ENCODE measurements around the gene STRA8. TPM values are rescaled to one million over a fixed set of nuclear protein-coding genes. Genes with fewer than 3 reads are reported as not detected.

STRA8 gene
- total RNA-seq, 3 donors from 2014 or later (not counting 1 experiment from before 2014, with no cell fraction given), result not detected

DNA sequence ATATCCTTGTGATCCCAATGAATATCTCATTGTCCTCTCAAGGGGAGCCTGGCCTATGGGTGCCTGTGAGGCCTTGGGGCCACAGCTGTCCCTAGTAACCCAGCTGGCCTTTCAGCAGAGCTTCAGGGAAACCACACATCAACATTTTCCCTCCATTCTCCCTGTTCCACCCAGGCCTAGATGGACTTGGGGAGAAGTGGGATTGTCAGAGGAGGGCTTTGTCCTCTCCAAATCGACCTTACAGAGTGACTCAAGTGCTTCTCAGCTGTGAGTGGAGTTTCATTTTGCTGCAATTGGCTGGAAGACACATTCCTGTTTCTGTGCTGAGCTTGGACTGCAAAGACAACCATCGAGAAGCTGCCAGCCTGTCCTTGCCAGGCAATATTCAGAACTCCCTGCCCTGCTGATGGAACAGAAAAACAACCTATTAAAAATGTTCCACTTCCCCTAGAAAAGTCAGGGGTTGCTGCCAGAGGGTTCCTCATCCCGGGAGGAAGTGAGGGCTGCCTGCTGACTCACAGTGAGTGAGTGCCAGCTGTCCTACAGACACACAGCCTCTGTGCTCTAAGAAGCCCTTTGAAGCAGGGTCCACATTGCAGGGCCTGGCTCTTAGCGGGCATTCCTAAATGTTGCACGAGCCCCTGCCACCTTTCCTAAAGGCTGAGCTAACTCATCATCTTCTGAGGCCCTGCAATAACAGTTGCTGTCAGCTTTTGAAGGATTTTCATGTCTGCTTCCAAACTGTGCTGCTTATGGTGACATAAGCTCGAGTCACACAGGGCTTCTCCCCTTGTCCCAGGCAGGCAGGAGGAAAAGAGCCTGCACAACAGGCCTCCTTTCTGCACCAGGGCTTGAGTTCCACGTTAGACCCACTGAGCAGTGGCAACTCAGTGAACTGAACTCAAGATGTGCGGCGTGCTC, 20.5 kb downstream of the STRA8 start:
- H3K4me1 Mint-ChIP-seq, result no peaks in the 10 kb centered on the region
- Histone ChIP-seq H3K36me3 (ENCODE audit: control insufficient read depth, insufficient read depth, low read length) (no peaks in the 10 kb centered on the region), H3K4me3 (ENCODE audit: low read length) (no peak overlapping the region), H3K27me3 (ENCODE audit: control insufficient read depth, insufficient read depth, low read length) (no peaks in the 10 kb centered on the region), H3K4me1 (ENCODE audit: control insufficient read depth, insufficient read depth, low read length) (no peaks in the 10 kb centered on the region), H3K9me3 (ENCODE audit: control insufficient read depth, insufficient read depth, low read length) (no peaks in the 10 kb centered on the region), H3K27ac (ENCODE audit: low read length) (no peak overlapping the region)
- TF ChIP-seq, protein P1, sequence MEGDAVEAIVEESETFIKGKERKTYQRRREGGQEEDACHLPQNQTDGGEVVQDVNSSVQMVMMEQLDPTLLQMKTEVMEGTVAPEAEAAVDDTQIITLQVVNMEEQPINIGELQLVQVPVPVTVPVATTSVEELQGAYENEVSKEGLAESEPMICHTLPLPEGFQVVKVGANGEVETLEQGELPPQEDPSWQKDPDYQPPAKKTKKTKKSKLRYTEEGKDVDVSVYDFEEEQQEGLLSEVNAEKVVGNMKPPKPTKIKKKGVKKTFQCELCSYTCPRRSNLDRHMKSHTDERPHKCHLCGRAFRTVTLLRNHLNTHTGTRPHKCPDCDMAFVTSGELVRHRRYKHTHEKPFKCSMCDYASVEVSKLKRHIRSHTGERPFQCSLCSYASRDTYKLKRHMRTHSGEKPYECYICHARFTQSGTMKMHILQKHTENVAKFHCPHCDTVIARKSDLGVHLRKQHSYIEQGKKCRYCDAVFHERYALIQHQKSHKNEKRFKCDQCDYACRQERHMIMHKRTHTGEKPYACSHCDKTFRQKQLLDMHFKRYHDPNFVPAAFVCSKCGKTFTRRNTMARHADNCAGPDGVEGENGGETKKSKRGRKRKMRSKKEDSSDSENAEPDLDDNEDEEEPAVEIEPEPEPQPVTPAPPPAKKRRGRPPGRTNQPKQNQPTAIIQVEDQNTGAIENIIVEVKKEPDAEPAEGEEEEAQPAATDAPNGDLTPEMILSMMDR (IDR thresholded peaks at IDR 0.05), result no peak
- 35% methylated on average over 9 of the region's 9 CpGs for WGBS (ENCODE audit: insufficient coverage)
- DNase-seq (no peak), ATAC-seq (no peak)
- no peaks in the 10 kb centered on the region for H3K27me3 Mint-ChIP-seq (ENCODE audit: low read depth in 2 of 2)
- H3K4me3 Mint-ChIP-seq, result no peak overlapping the region
- intact Hi-C loops (cut with micrococcal nuclease), result no loop called here
- H3K36me3 Mint-ChIP-seq, result no peaks in the 10 kb centered on the region
- H3K27ac Mint-ChIP-seq, result no peak overlapping the region
- H3K9me3 Mint-ChIP-seq, result no peaks in the 10 kb centered on the region

DNA sequence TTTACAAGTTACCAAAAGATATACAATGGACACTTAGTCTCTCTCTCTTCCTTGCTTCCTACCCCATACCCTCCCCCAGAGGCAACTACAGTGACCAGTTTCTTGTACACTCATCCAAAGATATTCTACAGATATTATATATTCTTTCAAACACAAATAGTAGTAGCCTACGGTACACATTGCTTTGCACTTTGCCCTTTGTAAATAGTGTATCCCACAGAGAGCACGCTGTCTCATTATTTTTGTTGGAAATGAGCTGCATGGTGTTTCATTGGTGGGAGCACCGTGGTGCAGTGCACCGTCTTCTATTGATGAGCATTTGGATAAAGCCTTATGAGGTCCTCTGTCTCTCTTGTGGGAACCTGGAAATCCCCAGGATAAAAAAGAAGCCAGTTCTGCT, 24.2 kb downstream of the STRA8 start:
- H3K4me1 ChIP-seq (ENCODE audit: control insufficient read depth, insufficient read depth, low read length), result no peaks in the 10 kb centered on the region
- Mint-ChIP-seq H3K9me3 (no peaks in the 10 kb centered on the region), H3K36me3 (no peaks in the 10 kb centered on the region), H3K27ac (no peak overlapping the region), H3K4me1 (no peaks in the 10 kb centered on the region), H3K27me3 (ENCODE audit: low read depth in 2 of 2) (peaks cover 5 to 6% of the 10 kb centered on the region in 2 donors), H3K4me3 (no peak overlapping the region)
- H3K36me3 ChIP-seq (ENCODE audit: control insufficient read depth, insufficient read depth, low read length), result no peaks in the 10 kb centered on the region
- WGBS (ENCODE audit: insufficient coverage), result 95% methylated on average over 4 of the region's 4 CpGs
- TF ChIP-seq, protein P1 (IDR thresholded peaks at IDR 0.05), result no peak
- no peaks in the 10 kb centered on the region for H3K27me3 ChIP-seq (ENCODE audit: control insufficient read depth, insufficient read depth, low read length)
- H3K4me3 ChIP-seq (ENCODE audit: low read length), result no peak overlapping the region
- no peaks in the 10 kb centered on the region for H3K9me3 ChIP-seq (ENCODE audit: control insufficient read depth, insufficient read depth, low read length)
- ATAC-seq (no peak), DNase-seq (no peak)
- no peak overlapping the region for H3K27ac ChIP-seq (ENCODE audit: low read length)
- intact Hi-C loops (cut with micrococcal nuclease), result no loop called here

DNA sequence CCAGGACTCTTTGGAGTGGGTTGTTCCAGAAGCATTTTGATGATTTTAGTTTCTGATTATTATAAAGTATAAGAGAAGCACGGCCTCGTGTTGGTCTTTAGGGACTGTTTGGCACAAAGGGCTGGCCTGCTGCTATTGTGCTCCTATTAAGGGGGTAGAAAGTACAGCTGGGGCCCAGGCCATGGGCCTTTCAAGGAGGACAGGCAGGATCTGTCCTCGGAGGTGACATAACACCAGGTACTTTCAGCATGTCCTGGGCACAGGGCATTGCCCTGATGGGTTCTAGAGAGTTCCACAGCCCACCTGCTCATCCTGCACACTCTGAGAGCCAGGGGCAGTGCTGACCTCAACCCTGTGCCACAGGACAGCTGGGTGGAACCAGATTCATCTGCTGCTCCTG, 24.9 kb downstream of the STRA8 start:
- peaks cover 2% of the 10 kb centered on the region for H3K9me3 ChIP-seq (ENCODE audit: control insufficient read depth, insufficient read depth, low read length)
- DNase-seq (no peak), ATAC-seq (no peak)
- WGBS (ENCODE audit: insufficient coverage), result 88% methylated on average over 3 of the region's 3 CpGs
- no peak overlapping the region for H3K4me3 ChIP-seq (ENCODE audit: low read length)
- H3K4me3 Mint-ChIP-seq, result no peak overlapping the region
- no peak overlapping the region for H3K27ac ChIP-seq (ENCODE audit: low read length)
- intact Hi-C loops (cut with micrococcal nuclease), result no loop called here
- no peaks in the 10 kb centered on the region for H3K36me3 ChIP-seq (ENCODE audit: control insufficient read depth, insufficient read depth, low read length)
- no peaks in the 10 kb centered on the region for H3K36me3 Mint-ChIP-seq
- TF ChIP-seq, protein P1 (IDR thresholded peaks at IDR 0.05), result no peak
- no peaks in the 10 kb centered on the region for H3K27me3 ChIP-seq (ENCODE audit: control insufficient read depth, insufficient read depth, low read length)
- no peak overlapping the region for H3K27ac Mint-ChIP-seq
- H3K9me3 Mint-ChIP-seq, result no peaks in the 10 kb centered on the region
- peaks cover 5 to 6% of the 10 kb centered on the region in 2 donors for H3K27me3 Mint-ChIP-seq (ENCODE audit: low read depth in 2 of 2)
- no peaks in the 10 kb centered on the region for H3K4me1 Mint-ChIP-seq
- H3K4me1 ChIP-seq (ENCODE audit: control insufficient read depth, insufficient read depth, low read length), result no peaks in the 10 kb centered on the region

Measured in natural killer cell (primary cell).